ENCODE data around the gene LRRC47.
"Not testable (repeated sequence)": the region's sequence is repeated elsewhere in the genome, so short reads cannot be mapped to it uniquely, and the experiment has no call there.

The LRRC47 gene

DNA sequence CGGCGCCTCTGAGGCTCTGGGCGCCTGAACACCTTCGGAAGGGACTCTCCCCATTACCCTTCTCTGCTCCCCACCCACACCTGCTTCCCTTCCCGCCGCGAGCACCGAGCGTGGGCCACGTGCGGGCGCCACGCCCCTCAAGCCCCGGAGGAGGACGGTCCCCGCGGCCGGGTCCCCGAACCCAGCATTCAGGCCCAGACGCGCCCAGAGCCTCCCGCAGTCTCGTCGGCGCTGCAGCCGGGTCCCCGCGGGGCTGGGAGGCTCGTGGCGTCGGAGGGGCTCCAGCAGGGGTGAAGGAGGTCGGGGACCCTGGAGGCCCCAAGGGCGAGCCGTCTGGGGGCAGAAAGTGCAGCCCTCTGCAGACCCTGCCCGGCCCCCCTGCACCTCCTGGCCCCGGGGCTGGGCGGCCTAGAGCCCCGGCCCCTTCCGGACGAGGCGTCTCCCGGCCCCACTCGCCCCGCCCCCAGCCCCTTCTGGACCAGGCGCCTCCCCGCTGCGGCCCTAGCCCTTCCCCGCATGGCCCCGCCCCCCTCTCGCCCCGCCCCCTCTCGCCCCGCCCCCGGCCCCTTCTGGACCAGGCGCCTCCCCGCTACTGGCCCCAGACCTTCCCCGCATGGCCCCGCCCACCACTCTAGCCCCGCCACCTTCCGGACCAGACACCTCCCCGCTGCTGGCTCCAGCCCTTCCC lies 24.1 kb downstream of the LRRC47 start:
- DNase-seq (ENCODE audit: low read depth in 2 of 2): peak; percentile 81 to 85

DNA sequence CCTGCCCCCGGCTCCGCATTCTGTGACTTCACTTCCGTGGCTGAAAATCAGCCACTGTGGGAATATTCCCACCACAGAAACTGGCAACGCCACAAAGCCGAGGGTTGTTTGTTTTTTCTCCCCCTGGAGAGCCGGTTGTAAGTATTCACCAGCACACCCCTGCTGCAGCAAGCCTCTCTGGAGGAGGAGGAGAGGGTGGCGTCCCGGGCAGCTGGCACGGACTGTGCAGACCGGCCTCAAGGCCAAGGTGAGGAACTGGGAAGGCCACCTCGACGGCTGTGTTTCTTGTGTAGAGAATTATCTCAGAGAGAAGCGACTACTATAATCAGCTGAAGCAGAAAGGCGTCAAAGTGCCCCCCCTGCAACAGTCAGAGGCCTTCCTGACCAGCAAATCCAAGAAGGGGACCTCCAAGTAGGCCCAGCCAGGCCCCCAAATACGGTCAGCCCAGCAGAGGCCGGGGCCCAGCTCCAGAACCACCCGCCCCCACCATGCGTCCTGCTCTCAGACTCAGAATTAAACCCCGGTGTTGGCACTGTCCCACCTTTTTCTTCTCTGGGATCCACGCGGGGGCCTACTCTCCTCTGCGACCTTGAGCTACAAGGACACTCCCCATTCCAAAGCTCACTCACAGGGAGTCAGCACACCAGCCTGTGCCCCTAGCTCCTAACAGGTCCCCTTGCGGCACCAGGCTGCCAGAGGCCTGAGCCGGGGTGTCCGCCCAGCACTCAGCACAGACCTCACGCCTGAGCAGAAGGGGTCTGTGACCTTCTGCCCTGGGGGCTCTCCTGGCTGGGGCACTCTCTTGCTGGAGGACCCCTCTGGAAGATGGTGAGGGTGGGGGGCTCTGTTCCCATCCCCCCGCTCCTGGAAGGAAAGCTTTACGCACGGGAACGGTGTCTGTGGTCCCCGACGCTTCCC lies 24.9 kb downstream of the LRRC47 start:
- DNase-seq (ENCODE audit: low read depth in 2 of 2): no peak

GRCh38 chr1:3770047-3770765 lies 26.1 kb downstream of the LRRC47 start:
- DNase-seq (ENCODE audit: low read depth in 2 of 2): no peak

- no peak for DNase-seq (ENCODE audit: low read depth in 2 of 2)
These were observed 27.4 kb downstream of the LRRC47 start for GRCh38 chr1:3768811-3769390.

- DNase-seq (ENCODE audit: low read depth in 2 of 2): no peak
These were observed 28.9 kb downstream of the LRRC47 start for GRCh38 chr1:3767328-3767925.

DNA sequence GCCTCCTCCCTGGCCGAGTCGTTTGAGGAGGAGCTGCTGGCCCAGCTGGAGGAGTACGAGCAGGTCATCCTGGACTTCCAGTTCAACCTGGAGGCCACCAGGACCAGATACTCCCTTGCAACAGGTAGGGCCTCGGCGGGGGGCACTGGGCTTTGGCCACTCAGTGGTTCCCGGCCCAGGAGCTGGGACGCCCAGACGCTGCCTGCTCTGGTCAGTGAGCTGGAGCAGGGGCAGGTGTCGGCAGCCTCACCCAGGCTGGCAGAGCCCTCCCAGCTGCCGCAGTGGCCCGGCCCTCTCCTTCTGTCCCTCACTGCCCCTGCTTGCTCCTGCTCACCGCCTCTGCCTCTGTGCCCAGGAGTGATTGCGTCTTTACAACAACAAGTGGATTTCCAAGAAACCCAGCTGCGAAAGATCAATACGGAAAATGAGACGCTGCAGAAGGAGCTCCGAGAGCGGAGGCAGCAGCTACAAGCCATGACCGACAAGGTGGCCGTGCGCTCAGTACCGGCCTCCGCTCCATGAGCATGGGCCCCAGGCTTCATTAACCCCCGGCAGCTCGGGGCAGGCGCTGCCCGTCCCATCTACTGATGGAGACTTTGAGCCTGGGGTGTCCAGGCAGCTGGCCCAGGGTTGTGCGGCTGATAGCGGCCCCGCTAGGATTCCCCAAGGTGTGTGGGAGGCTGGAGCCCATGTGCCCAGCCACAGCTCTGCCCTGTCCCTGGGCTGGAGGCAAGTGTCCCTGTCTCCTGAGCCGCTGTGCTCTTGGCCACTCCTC lies 32.8 kb downstream of the LRRC47 start:
- no peak for DNase-seq (ENCODE audit: low read depth in 2 of 2)

DNA sequence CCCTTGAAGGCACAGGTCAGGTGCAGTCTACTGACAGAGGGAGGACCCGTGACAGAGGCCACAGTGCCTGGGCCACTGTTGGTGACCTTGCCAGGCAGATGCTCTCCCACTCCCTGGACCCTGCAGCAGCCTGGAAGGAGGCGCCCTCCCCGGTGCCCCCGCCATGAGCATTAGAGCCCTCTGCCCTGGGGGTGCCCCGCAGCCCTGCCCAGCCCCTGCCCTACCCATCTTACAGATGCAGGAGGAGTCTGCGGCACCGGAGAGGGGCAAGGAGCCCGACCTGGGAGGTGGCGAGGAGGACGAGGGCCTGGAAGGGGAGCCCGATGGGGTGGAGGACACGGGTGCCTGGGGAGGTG lies 33.4 kb downstream of the LRRC47 start:
- DNase-seq (ENCODE audit: low read depth in 2 of 2): no peak

DNA sequence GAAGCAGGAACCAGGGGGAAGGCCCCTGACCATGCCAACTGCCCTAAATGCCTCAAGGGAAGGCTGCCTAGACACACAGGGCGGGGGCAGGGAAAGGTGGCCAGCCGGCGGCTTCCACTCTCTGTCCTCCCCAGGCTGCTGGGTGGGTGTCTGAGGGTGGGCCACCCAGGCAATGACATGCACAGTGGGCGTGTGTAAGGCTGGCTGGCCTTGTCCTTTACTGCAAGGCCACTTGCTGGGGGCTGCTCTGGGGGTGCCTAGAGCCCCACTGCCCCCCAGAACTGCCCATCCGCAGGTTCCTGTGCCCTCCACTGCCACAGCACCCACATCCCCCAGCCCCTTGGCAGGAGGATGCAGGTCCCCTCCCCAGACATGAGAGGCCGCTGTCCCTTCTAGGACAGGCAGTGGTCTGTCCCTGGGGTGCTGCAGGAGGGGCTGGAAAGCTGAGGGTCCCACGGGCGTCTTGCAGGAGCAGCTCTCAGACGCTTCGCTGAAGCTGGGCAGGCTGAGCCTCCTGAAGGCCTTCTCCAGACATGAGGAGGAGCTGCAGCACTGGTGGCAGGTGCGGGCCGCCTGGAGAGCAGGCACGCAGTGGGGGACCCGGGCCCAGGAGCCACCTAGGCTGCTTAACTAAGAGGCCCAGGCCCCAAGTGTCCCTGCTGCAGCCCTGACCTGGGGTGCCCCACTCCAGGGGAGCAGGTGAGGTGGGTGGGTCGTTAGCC lies 34.0 kb downstream of the LRRC47 start:
- no peak for DNase-seq (ENCODE audit: low read depth in 2 of 2)

DNA sequence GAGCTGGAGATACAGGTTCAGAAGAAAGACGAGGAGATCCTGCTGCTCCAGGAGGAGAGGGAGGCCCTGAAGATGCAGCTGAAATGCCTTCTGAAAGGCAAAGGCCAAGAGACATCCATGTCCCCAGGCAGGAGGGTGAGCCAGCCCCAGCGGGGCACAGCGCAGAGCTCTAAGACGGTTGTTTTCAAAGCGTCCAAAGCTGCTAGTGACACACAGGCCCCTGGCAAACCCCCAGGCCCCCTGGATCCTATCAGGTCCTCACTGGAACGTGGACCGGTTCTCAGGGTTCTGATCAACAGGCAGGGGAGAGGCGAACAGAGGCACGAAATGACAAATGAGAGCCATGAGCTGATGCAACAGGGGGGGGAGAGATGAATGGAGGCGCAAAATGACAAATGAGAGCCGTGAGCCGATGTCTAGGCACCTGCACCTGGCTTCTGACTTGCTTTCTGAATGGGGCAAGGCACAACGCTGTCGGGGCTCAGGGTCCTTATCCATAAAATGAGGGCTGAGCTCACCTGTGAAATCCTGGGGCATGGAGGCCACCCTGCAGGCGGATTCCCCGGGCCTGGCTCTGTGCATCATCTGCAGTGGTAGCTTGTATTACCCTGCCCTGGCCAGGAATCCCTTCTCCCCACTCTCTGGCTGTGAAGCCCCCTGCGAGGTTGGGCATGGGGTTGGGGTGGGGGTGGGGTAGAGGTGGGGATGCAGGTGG lies 34.8 kb downstream of the LRRC47 start:
- DNase-seq (ENCODE audit: low read depth in 2 of 2): no peak

GRCh38 chr1:3759796-3760195 lies 36.5 kb downstream of the LRRC47 start:
- DNase-seq (ENCODE audit: low read depth in 2 of 2): no peak

DNA sequence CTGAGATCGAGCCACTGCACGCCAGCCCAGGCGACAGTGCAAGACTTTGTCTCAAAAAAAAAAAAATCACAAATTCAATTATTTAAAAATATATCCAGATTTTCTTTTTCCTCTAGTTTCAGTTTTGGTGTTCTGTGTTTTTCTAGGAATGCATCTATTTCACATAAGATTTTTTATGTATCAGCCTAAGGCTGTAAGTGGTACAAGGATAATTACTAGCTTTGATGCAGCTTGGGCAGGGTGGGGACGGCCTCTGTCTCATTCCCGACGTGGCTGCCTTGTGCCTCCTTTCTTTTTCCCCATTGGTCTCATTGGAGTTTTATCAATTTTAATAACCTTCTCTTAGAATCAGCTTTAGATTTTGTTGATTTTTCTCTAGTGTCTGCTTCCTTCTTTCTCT lies 37.1 kb downstream of the LRRC47 start:
- DNase-seq (ENCODE audit: low read depth in 2 of 2): no peak

DNA sequence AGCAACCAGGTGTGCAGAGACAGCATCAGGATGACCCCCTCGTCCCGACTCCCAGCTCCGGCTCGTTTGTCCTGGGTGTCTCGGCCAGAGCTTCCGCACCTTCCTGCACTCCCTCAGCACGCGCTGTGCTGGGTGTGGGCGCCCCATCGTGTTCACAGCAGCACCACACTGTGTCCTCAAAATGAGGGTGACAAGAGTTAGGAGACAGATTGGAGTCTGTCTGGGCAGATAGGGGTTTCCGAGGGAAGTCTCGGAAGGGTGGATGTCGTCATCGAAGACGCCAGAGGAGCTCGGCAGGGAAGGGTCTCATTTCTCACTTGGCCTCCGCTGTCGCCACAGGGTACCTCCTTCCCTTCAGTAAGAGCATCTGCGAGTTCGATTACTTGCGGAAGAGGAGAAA lies 39.9 kb downstream of the LRRC47 start:
- no peak for DNase-seq (ENCODE audit: low read depth in 2 of 2)

GRCh38 chr1:3753656-3754454 lies 42.4 kb downstream of the LRRC47 start:
- no peak for DNase-seq (ENCODE audit: low read depth in 2 of 2)

- DNase-seq (ENCODE audit: low read depth in 2 of 2): no peak
These were observed 43.8 kb downstream of the LRRC47 start, which contains the start of gene CCDC27 for GRCh38 chr1:3752400-3752945. CCDC27 (plus strand) TSS chr1:3752450; CDS start chr1:3752482, 32 bp downstream.

GRCh38 chr1:3750741-3751140 lies 45.6 kb downstream of the LRRC47 start:
- no peak for DNase-seq (ENCODE audit: low read depth in 2 of 2)

DNA sequence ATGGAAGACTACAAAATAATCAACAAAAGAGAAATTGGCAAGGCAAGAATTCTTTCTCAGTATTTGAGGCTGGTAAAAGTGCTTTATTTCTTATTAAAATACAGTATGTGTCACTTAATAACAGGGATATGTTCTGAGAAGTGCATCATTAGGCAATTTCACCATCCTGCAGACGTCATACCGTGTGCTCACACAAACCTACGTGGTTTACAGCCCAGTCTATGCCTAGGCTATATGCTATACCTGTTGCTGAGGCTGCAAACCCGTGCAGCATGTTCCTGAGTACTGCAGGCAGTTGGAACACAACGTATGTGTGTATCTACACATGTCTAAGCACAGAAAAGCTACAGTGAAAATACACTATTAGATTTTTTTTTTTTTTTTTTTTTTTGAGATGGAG lies 46.8 kb downstream of the LRRC47 start:
- DNase-seq (ENCODE audit: low read depth in 2 of 2): no peak

GRCh38 chr1:3748316-3748900 lies 47.9 kb downstream of the LRRC47 start:
- not testable (repeated sequence) for DNase-seq (ENCODE audit: low read depth in 2 of 2)

DNA sequence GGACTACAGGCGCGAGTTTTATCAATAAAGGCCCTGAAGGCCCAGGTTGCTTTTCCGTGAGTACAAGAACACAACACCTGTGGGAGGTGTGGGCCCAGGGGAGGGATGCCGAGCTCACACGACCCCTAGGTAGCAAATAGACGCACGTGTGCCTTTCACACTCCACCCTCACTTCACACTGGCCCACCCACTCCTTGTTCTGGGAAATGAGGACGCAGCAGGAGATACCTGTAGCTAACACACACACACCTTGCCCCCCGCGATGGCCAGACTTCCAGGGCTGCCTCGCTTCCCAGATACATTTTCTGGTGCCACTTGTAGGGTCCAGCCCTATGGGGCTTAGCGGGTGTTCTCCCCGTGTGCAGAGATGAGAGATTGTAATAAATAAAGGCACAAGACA lies 48.4 kb downstream of the LRRC47 start:
- DNase-seq (ENCODE audit: low read depth in 2 of 2): no peak

Data from stimulated activated CD8-positive, alpha-beta memory T cell treated with anti-CD3 and anti-CD28 coated beads, Interleukin-2, amount 100 ng/mL, for 48 hours (primary cell).